K562 (cell line): ENCODE data around the gene BNIP5. TPM values are rescaled to one million over a fixed set of nuclear protein-coding genes. Genes with fewer than 3 reads are reported as not detected.

Experiments
- ATF4 ChIP-seq: fragments of 450-650 bp; formaldehyde crosslinking; IDR thresholded peaks from 2 replicates; pipeline ENCODE4 v1.4.0; 2022; ENCODE audit warnings: mild to moderate bottlenecking, moderate library complexity
- CBX3 ChIP-seq, 2 experiments: IDR thresholded peaks; 1 replicate in 1 of 2; 2 replicates in 1 of 2; pipeline ENCODE4 v1.6.1; 2012; ENCODE audit warnings: inconsistent platforms in 2 of 2, low read length in 2 of 2, borderline replicate concordance in 1 of 2, control low read depth in 1 of 2
- COPS2 ChIP-seq: fragments of 450-650 bp; conservative IDR thresholded peaks from 2 replicates; pipeline ENCODE4 v1.6.1; 2016; ENCODE audit warnings: mild to moderate bottlenecking, moderate library complexity
- EHMT2 ChIP-seq: fragments of 450-650 bp; IDR thresholded peaks from 2 replicates; pipeline ENCODE4 v1.6.1; 2018; ENCODE audit warnings: antibody characterized with exemption
- FOXJ3 ChIP-seq: sonication (generic); formaldehyde crosslinking; IDR thresholded peaks from 2 replicates; pipeline ENCODE4 v1.4.0; 2020; ENCODE audit warnings: mild to moderate bottlenecking, missing genetic modification reagents
- GATAD2B ChIP-seq: fragments of 450-650 bp; IDR thresholded peaks from 2 replicates; pipeline ENCODE4 v1.6.1; 2017; ENCODE audit warnings: mild to moderate bottlenecking, borderline replicate concordance
- MECOM ChIP-seq: fragments of 250-450 bp; sonication (Bioruptor Pico); IDR thresholded peaks from 2 replicates; pipeline ENCODE4 v1.8.0; 2022; ENCODE audit warnings: inconsistent platforms
- MYNN ChIP-seq, 2 experiments: sonication (generic); formaldehyde crosslinking in 1 of 2; IDR thresholded peaks; 2 replicates each; pipeline versions ENCODE4 v1.5.0 to v1.6.1; 2016 to 2020; ENCODE audit warnings: antibody characterized with exemption in 1 of 2, missing genetic modification reagents in 1 of 2
- POLR2B ChIP-seq: fragments of 450-650 bp; IDR thresholded peaks from 2 replicates; pipeline ENCODE4 v1.6.1; 2018; ENCODE audit warnings: low read depth; ENCODE audit not compliant: partially characterized antibody
- POLR3G ChIP-seq: IDR thresholded peaks from 2 replicates; pipeline ENCODE4 v1.6.1; 2011; ENCODE audit not compliant: insufficient read length, insufficient replicate concordance; ENCODE audit errors: extremely low read depth
- SMAD1 ChIP-seq: fragments of 150-350 bp; IDR thresholded peaks from 2 replicates; pipeline ENCODE4 v1.6.1; 2014; ENCODE audit warnings: low read length, low read depth; ENCODE audit not compliant: partially characterized antibody
- SMAD3 ChIP-seq: fragments of 450-650 bp; formaldehyde crosslinking; conservative IDR thresholded peaks from 2 replicates; pipeline ENCODE4 v1.4.0; 2020; ENCODE audit warnings: mild to moderate bottlenecking
- SMARCC2 ChIP-seq: fragments of 450-650 bp; IDR thresholded peaks from 2 replicates; pipeline ENCODE4 v1.6.1; 2017; ENCODE audit warnings: antibody characterized with exemption, moderate library complexity, mild to moderate bottlenecking, low read depth
- SP2 ChIP-seq: IDR thresholded peaks from 2 replicates; pipeline ENCODE4 v1.6.1; 2011; ENCODE audit warnings: mild to moderate bottlenecking, low read depth, low read length, moderate library complexity; ENCODE audit not compliant: poor library complexity, severe bottlenecking; ENCODE audit errors: extremely low read depth
- SREBF2 ChIP-seq: sonication (generic); formaldehyde crosslinking; IDR thresholded peaks from 2 replicates; pipeline ENCODE4 v1.4.0; 2020; ENCODE audit warnings: mild to moderate bottlenecking, missing genetic modification reagents
- ZBTB34 ChIP-seq: fragments of 250-450 bp; sonication (Bioruptor Pico); IDR thresholded peaks from 2 replicates; pipeline ENCODE4 v1.8.0; 2021; ENCODE audit warnings: mild to moderate bottlenecking, moderate library complexity
- ZNF224 ChIP-seq: sonication (generic); formaldehyde crosslinking; IDR thresholded peaks from 2 replicates; pipeline ENCODE4 v1.8.0; 2022; ENCODE audit warnings: mild to moderate bottlenecking, missing genetic modification reagents
- ZNF609 ChIP-seq: sonication (generic); formaldehyde crosslinking; IDR thresholded peaks from 2 replicates; pipeline ENCODE4 v1.8.1; 2023; ENCODE audit warnings: missing genetic modification reagents, mild to moderate bottlenecking, borderline replicate concordance
- ZNF696 ChIP-seq: fragments of 250-450 bp; sonication (Bioruptor Pico); conservative IDR thresholded peaks from 2 replicates; pipeline ENCODE4 v1.4.0; 2020; ENCODE audit warnings: mild to moderate bottlenecking, moderate library complexity
- polyA plus RNA-seq, 8 experiments: library from polyadenylated mRNA; depleted of rRNA in 4 of 8; stranded (reverse) in 5 of 8; unstranded in 3 of 8; fragments of >200 nt; fragmentation: Nextera tagmentation in 2 of 8; fragmentation: Illumina TruSeq in 1 of 8; extraction: Ambion mirVana in 2 of 8; extraction: Trizol in 1 of 8; gene quantifications; 2 replicates each; pipeline versions ENCODE4 v1.2.1 to v1.2.3, GENCODE V29; 2011 to 2014; ENCODE audit warnings: inconsistent platforms in 1 of 8, missing spikeins in 1 of 8
- total RNA-seq, 7 experiments: library from RNA; depleted of rRNA in 6 of 7; stranded (reverse); fragments of >200 nt in 6 of 7; fragmentation: Illumina TruSeq in 2 of 7; extraction: Trizol in 2 of 7; gene quantifications; 2 replicates each; pipeline versions ENCODE4 v1.2.1 to v1.2.3, GENCODE V29; 2011 to 2021; ENCODE audit warnings: low replicate concordance in 1 of 7

The BNIP5 gene
- total and polyA plus RNA-seq, 9 of the 15 experiments (the other 6 are each of a cell fraction or from before 2014, with no cell fraction given): not detected

- TF ChIP-seq SMAD1 (no peak), EHMT2 (peak; percentile 38; the same call in 1 of the 2 replicates), ZBTB34 (CRISPR knock-in tag) (no peak), FOXJ3 (CRISPR knock-in tag) (no peak), GATAD2B (no peak), SMAD3 (CRISPR knock-in tag) (no peak), ZNF609 (CRISPR knock-in tag) (no peak), POLR2B (no peak), POLR3G (no peak), SREBF2 (CRISPR knock-in tag) (no peak), ZNF224 (no peak), COPS2 (no peak), CBX3 (IDR thresholded peaks at IDR 0.05; ENCODE audit: borderline replicate concordance in 1 of 2, low read length in 2 of 2) (peak in 1 of 2 experiments; percentile 81; a peak in 2 of 3 replicates), ATF4 (no peak), ZNF696 (CRISPR knock-in tag) (no peak), MYNN (IDR thresholded peaks at IDR 0.05) (0 out of 2 replicates have a peak, but pooled peaks have one; percentile 22), MYNN (CRISPR knock-in tag; IDR thresholded peaks at IDR 0.05) (no peak), MECOM (CRISPR knock-in tag) (no peak), SP2 (no peak), SMARCC2 (no peak)
These were observed 4.1 kb upstream of the BNIP5 start (continued) for GRCh38 chr6:36340618-36341454.
